RWPE1 (cell line): ENCODE measurements around the gene SUN2.
"Not testable (repeated sequence)": the region's sequence is repeated elsewhere in the genome, so short reads cannot be mapped to it uniquely, and the experiment has no call there.

Experiments used
- CTCF ChIA-PET: fragments of 350-600 bp; sonication (Branson Sonifier 250); formaldehyde crosslinking; extraction: SDS; loops from one replicate; lab custom pipeline; 2021; lab: Yijun Ruan, JAX
- POLR2A ChIA-PET: fragments of 400-600 bp; formaldehyde crosslinking; extraction: SDS; loops from one replicate; lab custom pipeline; 2020; ENCODE audit warnings: antibody characterized with exemption; ENCODE audit not compliant: low non-redundant PET; lab: Yijun Ruan, JAX
- DNase-seq: peaks from one replicate; pipeline ENCODE4 v3.0.0; 2012; ENCODE audit warnings: low spot score
- H3K27ac ChIP-seq: fragments of 450-650 bp; 2 replicates; pipeline ENCODE4 v1.5.1; 2017
- TF ChIP-seq, protein P1 (sequence below): fragments of 450-650 bp; conservative IDR thresholded peaks from 2 replicates; pipeline ENCODE4 v1.5.1; 2017; ENCODE audit warnings: low read depth, mild to moderate bottlenecking

The SUN2 gene, protein sequence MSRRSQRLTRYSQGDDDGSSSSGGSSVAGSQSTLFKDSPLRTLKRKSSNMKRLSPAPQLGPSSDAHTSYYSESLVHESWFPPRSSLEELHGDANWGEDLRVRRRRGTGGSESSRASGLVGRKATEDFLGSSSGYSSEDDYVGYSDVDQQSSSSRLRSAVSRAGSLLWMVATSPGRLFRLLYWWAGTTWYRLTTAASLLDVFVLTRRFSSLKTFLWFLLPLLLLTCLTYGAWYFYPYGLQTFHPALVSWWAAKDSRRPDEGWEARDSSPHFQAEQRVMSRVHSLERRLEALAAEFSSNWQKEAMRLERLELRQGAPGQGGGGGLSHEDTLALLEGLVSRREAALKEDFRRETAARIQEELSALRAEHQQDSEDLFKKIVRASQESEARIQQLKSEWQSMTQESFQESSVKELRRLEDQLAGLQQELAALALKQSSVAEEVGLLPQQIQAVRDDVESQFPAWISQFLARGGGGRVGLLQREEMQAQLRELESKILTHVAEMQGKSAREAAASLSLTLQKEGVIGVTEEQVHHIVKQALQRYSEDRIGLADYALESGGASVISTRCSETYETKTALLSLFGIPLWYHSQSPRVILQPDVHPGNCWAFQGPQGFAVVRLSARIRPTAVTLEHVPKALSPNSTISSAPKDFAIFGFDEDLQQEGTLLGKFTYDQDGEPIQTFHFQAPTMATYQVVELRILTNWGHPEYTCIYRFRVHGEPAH

DNA sequence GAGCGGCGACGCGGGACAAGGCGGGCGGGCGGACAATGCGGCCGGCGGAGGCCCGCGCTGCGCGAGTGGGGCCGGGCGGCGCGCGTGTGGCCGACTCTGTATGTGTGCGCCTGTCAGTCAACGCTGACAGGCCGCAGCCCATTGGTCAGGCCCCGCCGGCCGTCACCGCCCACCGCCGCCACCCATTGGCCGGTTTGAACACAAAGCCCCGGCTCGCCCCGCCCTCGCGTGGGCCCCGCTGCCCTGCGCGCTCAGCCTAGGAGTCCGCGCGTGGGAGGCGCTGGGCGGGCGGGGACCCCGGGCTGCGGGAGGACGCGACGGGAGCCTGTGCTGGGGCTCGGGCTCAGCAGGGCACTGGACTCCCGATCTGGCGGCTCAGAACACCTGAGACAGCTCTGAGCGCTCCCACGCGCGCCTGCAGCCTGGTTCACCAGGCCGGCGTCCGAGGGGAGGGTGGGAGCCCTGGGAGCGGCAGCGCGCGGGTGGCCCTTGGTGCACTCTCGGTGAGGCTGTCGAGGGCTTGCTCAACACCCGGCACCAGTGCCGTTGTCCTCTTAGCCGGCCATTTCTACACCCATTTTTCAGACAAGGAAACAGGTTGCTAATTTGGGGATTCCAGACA, at the start of gene SUN2:
SUN2 (minus strand) TSS at position 88 of the 622 bp plus-strand sequence. CDS start 3,370 bp downstream, outside the sequence.
- H3K27ac ChIP-seq: peak within 1 kb of the TSS; percentile 99
- ChIA-PET POLR2A (no interaction called here), CTCF (interaction anchor here (0.6 to 1.2 kb wide), 2 partner anchors 10 to 315 kb away, joined by 4 to 9 read pairs; no protein-coding TSS in a partner anchor)
- DNase-seq: peak; percentile 89
- TF ChIP-seq, protein P1, sequence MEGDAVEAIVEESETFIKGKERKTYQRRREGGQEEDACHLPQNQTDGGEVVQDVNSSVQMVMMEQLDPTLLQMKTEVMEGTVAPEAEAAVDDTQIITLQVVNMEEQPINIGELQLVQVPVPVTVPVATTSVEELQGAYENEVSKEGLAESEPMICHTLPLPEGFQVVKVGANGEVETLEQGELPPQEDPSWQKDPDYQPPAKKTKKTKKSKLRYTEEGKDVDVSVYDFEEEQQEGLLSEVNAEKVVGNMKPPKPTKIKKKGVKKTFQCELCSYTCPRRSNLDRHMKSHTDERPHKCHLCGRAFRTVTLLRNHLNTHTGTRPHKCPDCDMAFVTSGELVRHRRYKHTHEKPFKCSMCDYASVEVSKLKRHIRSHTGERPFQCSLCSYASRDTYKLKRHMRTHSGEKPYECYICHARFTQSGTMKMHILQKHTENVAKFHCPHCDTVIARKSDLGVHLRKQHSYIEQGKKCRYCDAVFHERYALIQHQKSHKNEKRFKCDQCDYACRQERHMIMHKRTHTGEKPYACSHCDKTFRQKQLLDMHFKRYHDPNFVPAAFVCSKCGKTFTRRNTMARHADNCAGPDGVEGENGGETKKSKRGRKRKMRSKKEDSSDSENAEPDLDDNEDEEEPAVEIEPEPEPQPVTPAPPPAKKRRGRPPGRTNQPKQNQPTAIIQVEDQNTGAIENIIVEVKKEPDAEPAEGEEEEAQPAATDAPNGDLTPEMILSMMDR: no peak

DNA sequence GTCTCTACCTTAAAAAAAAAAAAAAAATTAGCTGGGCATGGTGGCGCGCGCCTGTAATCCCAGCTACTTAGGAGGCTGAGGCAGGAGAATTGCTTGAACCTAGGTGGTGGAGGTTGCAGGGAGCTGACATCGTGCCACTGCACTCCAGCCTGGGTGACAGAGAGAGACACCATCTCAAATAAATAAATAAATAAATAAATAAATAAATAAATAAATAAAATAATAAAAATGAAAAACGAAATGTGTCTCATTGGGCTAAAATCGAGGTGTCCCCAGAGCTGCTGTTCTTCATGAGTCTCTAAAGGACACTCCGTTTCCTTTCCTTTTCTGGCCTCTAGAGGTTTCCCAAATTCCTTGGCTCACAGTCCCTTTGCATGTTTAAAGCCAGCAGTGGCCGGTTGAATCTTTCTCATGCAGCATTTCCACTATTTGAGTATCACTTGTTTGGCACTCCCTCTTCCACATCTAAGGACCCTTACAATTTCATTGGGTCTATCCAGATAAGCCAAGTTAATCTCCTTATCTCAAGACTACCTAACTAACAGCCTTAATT, 49.3 kb upstream of the SUN2 start:
- CTCF ChIA-PET, H3K27ac ChIP-seq, DNase-seq: not testable (repeated sequence)
- POLR2A ChIA-PET: interaction anchor here (0.7 kb wide), 1 partner anchor 31 kb away, joined by 3 read pairs; no protein-coding TSS in a partner anchor

DNA sequence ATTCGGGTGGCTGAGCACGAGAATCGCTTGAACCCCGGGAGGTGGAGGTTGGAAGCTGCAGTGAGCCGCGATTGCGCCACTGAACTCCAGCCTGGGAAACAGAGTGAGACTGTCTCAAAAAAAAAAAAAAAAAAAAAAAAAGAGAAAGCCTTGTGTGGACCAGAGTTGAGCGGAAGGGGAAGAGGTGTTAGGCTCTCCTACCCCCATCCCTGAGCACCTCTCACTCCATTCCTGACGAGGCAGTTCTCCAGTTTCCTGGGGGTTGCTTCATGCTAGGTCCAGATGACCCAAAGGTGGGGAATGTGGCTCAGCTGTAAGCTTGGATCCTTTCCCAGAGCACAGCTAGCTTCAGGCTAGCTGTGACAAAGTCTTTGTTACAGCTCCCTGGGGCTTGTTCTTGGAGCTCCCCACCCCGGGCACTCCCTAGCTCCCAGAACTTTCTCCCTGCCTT, 46.9 kb upstream of the SUN2 start:
- ChIA-PET CTCF (no interaction called here), POLR2A (no interaction called here)
- peak overlapping the region; percentile 78 for H3K27ac ChIP-seq
- peak; percentile 90 for DNase-seq
- TF ChIP-seq, protein P1: no peak

DNA sequence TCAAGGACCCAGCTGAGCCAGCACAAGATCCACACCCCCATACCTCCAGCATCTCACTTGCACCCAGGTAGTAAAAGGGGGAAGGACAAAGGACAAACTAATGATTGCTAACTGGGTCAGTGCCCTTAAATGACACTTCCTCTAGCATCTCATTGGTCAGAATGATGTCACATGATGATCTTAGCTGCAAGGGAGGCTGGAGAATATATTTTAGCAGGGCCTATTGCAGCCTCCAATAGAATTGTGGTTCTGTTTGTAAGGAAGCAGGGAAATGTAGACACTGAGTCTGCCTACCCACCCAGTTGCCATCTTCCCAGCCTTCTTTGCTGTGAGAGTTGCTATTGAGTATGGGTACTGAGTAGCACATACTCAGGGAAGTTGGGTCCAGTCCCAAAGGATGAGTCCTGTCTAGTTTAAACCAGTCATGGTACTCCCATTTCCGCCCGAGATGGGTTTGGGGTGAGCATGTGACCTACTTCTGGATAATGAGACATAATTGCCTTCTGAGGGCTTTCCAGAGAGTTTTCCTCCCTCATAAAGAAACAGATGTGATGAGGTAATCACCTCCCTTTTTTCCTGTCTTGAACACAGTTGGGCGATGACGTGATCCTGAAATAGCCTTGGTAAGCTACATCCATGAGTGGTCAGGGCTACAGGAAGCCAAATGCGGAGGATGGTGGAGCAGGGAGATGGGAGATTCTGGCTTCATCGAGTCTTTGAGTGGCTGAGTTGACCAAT, 43.6 kb upstream of the SUN2 start:
- no peak for DNase-seq
- ChIA-PET CTCF (no interaction called here), POLR2A (no interaction called here)
- H3K27ac ChIP-seq: no peak overlapping the region
- TF ChIP-seq, protein P1: no peak

DNA sequence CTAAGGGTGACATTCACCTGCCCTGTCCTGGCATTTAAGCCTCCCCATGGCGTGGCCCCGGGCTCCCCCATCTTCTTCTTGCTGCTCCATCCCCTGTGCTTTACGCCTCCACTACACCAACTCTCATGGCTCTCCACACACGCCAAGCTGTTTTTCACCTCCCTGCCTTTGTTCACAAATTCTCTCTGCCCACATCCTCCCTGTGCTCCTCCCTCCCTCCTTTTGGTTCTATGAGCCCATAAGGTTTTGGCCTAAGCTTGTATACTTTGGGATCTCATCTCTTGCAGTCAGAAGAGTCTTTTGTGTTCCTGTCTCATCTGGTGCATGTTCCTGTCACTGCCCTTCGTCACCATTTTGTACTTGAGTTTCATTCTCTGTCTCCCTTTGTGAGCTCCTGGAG, 42.7 kb upstream of the SUN2 start:
- ChIA-PET CTCF (no interaction called here), POLR2A (no interaction called here)
- no peak overlapping the region for H3K27ac ChIP-seq
- TF ChIP-seq, protein P1: no peak
- no peak for DNase-seq

DNA sequence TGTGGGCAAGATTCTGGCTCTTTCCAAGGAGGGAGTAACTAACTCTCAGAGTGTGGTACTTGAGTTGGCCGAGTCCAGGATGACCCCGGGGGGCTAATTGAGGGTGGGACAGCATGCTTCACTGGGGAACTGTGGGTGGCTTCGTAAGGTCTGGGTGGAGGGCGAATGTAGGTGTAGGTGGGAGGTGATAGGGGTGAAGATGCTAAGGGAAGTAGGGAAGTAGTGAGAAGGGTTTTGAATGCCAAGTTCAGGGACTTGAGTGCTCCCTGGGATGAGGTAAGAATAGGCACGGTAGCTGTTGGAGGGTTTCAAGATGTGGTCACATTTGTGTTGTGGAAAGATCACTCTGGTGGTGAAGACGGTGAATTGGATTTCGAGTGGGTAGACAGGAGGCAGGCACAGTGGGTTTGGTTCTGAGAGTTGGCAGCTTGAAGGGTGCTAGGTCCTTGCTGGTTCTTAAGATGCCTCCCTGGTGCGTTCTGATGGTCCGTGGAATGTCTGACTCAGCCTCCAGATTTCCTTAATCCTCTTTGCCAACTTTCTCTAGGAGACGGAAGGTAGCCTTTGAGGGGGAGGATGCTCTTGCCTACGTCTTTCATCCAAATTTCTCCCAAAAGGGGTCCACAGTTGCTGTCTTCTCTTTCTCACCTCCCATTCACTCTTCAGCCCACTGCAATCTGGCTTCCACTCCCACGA, 40.6 kb upstream of the SUN2 start:
- H3K27ac ChIP-seq: no peak overlapping the region
- ChIA-PET POLR2A (no interaction called here), CTCF (no interaction called here)
- no peak for DNase-seq
- TF ChIP-seq, protein P1: no peak
